Measurements from ENCODE around the gene BPHL.
"Not testable (repeated sequence)": the region's sequence is repeated elsewhere in the genome, so short reads cannot be mapped to it uniquely, and the experiment has no call there.

Gene BPHL

DNA sequence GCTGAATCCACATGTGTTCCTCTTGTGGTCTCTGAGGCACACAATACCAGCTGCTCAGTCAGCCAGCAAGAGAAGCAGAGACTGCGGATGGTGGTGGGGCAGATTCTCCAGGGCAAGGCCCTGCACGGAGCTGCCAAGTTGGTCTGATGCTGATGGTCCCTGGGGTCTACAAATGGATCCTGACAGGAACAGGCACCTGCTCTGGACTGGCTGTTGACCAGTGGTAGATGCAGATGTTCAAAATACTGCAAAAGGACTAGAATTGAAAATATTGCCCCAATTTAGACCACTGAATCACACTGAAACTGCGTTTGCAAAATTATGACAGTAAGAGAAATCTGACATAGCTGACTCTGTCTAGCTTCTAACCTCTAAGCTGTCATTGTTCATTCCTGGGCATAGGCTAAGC, 68.5 kb downstream of the BPHL start:
- DNase-seq: no peak

GRCh38 chr6:3188262-3188661, 69.8 kb downstream of the BPHL start:
- DNase-seq: no peak

- not testable (repeated sequence) for DNase-seq
Measured at GRCh38 chr6:3189192-3189591, 70.7 kb downstream of the BPHL start.

GRCh38 chr6:3190056-3190455, 71.5 kb downstream of the BPHL start:
- DNase-seq: no peak

- no peak for DNase-seq
Measured at GRCh38 chr6:3190779-3191178, 72.3 kb downstream of the BPHL start.

DNA sequence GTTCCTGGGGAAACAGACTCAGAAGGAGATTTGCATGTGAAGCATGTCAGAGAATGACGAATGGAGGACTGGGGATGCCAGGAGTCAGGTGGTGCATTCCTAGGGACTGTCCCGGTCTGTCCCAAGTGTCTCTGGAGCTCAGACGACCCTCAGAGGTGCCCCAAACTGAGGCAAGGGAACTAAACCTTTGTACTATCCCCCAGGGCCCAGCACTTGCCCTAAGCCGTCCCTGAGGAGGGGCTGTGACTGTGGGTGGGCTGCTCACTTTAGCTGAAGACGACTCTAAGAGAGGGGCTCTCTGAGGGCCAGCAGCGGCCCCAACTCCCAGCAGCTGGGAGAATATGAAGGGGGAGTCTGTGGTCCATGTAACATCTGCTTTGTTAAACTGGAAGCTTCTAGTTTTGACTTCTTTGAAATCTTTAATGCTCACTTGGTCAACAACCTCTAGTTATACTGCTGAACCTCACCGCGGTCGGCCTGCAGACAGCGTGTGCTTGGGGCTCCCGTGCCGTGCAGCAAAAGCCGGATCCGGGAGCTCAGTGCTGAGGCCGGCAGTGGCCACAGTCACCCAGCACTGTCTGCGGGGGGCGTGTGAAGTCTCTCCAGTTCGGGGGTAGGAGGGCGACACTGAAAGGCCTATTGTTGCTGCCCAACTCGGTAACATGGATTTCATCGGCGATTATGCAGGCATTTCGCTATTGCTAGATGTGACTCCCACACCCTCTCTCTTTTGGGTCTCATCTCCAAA, 74.8 kb downstream of the BPHL start:
- DNase-seq: no peak

DNA sequence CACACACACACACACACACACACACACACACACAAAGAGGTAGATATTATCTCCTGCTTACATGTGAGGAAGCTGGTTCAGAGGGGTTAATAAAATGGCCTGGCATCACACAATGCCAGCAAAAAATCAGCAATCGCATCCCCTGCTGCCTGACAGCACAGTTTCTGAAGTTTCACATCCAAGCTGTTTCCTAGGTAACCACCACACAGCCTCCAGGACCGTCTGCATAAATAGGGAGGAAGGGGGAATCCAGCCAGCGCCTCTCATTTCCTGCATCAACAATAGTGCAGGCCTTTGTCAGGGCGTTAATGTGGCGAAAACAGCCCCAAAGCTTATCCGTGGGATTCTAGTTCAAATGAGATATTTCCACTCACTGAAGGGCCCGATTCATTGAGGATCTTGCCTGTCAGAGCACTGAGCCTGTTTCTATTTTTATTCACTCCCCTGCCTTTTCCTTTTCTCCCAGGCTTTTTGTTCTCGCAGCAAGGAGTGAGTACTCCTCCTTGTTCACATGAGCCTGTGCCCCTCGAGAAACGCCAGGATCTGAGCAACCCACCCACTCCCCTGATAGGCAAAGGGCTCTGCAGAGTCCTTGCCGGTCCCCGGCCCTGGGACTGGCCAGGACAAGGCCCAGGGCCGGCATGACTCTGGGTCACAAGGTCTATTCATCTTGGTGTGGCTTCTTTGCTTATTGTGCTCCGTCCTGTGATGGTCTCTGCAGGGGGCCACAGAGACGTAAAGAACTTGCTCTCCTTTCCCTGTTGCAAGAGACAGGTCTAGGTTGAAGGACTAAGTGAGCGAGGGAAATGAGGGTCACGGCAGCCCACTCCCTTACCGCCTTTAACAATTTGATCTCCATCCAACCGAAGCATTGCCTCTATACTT, 76.3 kb downstream of the BPHL start:
- peak in 1 of 2 experiments; percentile 4 for DNase-seq

GRCh38 chr6:3195420-3195694, 76.8 kb downstream of the BPHL start:
- no peak for DNase-seq

DNA sequence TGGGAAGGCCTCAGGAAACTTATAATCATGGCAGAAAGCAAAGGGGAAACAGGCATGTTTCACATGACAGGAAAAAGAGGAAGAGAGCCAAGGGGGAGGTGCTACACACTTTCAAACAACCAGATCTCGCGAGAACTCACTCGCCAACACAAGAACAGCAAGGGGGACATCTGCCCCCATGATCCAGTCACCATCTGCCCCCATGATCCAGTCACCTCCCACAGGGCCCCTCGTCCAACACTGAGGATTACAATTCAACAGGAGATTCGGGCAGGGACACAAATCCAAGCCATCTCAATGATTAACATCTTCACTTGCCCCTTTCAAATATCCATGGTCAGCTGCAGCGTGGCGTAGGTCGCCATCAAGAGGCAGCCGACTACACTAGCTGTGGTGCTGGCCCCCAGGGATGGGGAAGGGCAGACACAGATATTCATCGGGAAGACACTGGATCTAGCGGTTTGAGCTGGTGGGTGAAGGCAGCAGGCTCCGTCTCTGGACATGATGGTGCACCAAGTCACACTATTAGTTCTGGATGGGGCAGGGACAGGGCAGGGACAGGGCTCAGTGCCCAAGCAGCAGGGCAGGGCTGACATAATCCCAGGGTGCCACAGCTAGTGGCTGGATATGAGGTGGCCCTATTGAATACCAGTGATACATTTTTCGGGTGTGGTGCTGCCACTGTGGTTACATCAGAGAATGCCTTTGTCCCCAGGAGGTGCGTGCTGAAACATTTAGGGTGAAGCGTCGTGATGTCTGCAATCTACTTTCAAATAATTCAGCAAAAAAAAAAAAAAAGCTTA, 77.4 kb downstream of the BPHL start:
- peak; percentile 74 to 83 for DNase-seq

DNA sequence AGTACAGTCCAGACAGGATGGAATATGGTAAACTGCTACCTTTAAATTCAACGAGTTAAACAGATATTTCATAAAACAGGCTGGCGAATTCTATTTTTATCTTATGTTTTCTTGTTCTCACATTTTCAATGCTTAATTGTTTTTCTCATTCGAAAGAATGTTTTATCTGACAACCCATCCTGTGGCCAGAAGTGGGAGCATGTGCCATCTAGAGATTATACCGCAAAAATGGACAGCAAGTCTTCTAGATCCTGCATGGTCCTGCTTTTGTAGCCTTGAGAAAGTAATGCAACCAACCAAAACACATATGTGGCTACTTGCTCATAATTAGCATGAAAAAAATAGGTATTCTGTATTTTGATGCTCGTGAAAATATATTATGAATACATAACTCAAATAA, 78.3 kb downstream of the BPHL start:
- DNase-seq: no peak

DNA sequence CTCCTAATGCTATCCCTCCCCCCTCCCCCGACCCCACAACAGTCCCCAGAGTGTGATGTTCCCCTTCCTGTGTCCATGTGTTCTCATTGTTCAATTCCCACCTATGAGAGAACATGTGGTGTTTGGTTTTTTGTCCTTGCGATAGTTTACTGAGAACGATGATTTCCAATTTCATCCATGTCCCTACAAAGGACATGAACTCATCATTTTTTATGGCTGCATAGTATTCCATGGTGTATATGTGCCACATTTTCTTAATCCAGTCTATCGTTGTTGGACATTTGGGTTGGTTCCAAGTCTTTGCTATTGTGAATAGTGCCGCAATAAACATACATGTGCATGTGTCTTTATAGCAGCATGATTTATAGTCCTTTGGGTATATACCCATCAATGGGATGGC, 79.2 kb downstream of the BPHL start:
- not testable (repeated sequence) for DNase-seq

DNA sequence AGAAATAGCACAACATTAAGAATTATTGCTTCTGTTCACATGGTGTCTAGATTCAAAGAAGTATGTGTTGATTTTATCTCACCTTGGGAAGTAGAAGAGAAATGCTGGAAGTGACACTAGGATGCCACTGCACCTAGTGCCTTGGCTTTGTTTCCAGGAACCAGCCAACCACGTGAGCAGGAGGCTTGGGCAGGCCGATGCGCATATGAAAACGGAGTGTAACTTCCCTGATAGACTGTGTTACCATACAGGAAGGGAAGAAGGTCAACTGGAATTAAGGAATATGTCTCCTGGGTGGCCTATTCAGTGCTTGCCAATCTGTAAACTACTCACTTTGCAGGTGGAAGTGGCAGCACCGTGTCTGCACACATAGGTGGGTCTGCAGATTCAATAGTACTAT, 80.9 kb downstream of the BPHL start:
- no peak for DNase-seq

- DNase-seq: no peak
Measured at GRCh38 chr6:3200682-3201081, 82.2 kb downstream of the BPHL start.

- DNase-seq: no peak
Measured at GRCh38 chr6:3201388-3201787, 82.9 kb downstream of the BPHL start.

Data from NCI-H1930 (cell line).